K562 (cell line): Measurements from ENCODE around the gene ABCB10. TPM values are rescaled to one million over a fixed set of nuclear protein-coding genes. Genes with fewer than 3 reads are reported as not detected.
A peak's percentile ranks its signal among the peaks of the same experiment; 100 is the strongest.

Experiments
- BCOR ChIP-seq: fragments of 450-650 bp; IDR thresholded peaks from 2 replicates; pipeline ENCODE4 v1.6.1; 2016
- BRF1 ChIP-seq: IDR thresholded peaks from 3 replicates; pipeline ENCODE4 v1.6.1; 2011; ENCODE audit warnings: borderline replicate concordance, mild to moderate bottlenecking; ENCODE audit not compliant: insufficient read length; ENCODE audit errors: extremely low read depth
- CBX1 ChIP-seq: sonication (generic); IDR thresholded peaks from 2 replicates; pipeline ENCODE4 v1.6.1; 2016; ENCODE audit warnings: antibody characterized with exemption, low read depth, mild to moderate bottlenecking
- DIDO1 ChIP-seq: fragments of 450-650 bp; IDR thresholded peaks from 2 replicates; pipeline ENCODE4 v1.6.1; 2016; ENCODE audit warnings: low read depth, missing biosample characterization, missing genetic modification characterization
- E2F5 ChIP-seq: sonication (generic); formaldehyde crosslinking; IDR thresholded peaks from 2 replicates; pipeline ENCODE4 v1.8.0; 2022; ENCODE audit warnings: mild to moderate bottlenecking, missing genetic modification reagents
- LARP7 ChIP-seq: fragments of 450-650 bp; IDR thresholded peaks from 2 replicates; pipeline ENCODE4 v1.6.1; 2016
- MCM5 ChIP-seq: fragments of 450-650 bp; IDR thresholded peaks from 2 replicates; pipeline ENCODE4 v1.6.1; 2016; ENCODE audit warnings: low read depth
- MED1 ChIP-seq: sonication (generic); formaldehyde crosslinking; IDR thresholded peaks from 2 replicates; pipeline ENCODE4 v1.8.1; 2023; ENCODE audit warnings: missing genetic modification reagents, borderline replicate concordance
- MITF ChIP-seq: IDR thresholded peaks from 2 replicates; pipeline ENCODE4 v1.6.1; 2014; ENCODE audit warnings: antibody characterized with exemption
- NCOA4 ChIP-seq: fragments of 450-650 bp; IDR thresholded peaks from 2 replicates; pipeline ENCODE4 v1.6.1; 2018; ENCODE audit warnings: mild to moderate bottlenecking; ENCODE audit not compliant: partially characterized antibody
- NFRKB ChIP-seq: fragments of 450-650 bp; IDR thresholded peaks from 2 replicates; pipeline ENCODE4 v1.6.1; 2016; ENCODE audit warnings: low read depth
- NR0B1 ChIP-seq: fragments of 450-650 bp; IDR thresholded peaks from one replicate; pipeline ENCODE4 v1.6.1; 2018; ENCODE audit warnings: mild to moderate bottlenecking, moderate library complexity; ENCODE audit not compliant: partially characterized antibody
- U2AF1 ChIP-seq: fragments of 200-400 bp; formaldehyde crosslinking; optimal IDR thresholded peaks from 2 replicates; pipeline ENCODE3; 2017; ENCODE audit warnings: mild to moderate bottlenecking, low read depth, low read length, moderate library complexity
- U2AF2 ChIP-seq: fragments of 200-400 bp; formaldehyde crosslinking; optimal IDR thresholded peaks from 2 replicates; pipeline ENCODE3; 2017; ENCODE audit warnings: low read depth, mild to moderate bottlenecking, low read length
- YBX1 ChIP-seq: fragments of 450-650 bp; IDR thresholded peaks from 2 replicates; pipeline ENCODE4 v1.7.1; 2016; ENCODE audit warnings: mild to moderate bottlenecking
- ZNF212 ChIP-seq: fragments of 450-650 bp; formaldehyde crosslinking; IDR thresholded peaks from 2 replicates; pipeline ENCODE4 v1.4.0; 2020; ENCODE audit warnings: mild to moderate bottlenecking
- ZNF431 ChIP-seq: sonication (generic); formaldehyde crosslinking; IDR thresholded peaks from 2 replicates; pipeline ENCODE4 v1.8.0; 2022; ENCODE audit warnings: mild to moderate bottlenecking, missing genetic modification reagents
- ZNF778 ChIP-seq: fragments of 450-650 bp; formaldehyde crosslinking; IDR thresholded peaks from 2 replicates; pipeline ENCODE4 v1.4.0; 2020; ENCODE audit warnings: mild to moderate bottlenecking, moderate library complexity
- polyA plus RNA-seq, 8 experiments: library from polyadenylated mRNA; depleted of rRNA in 4 of 8; stranded (reverse) in 5 of 8; unstranded in 3 of 8; fragments of >200 nt; fragmentation: Nextera tagmentation in 2 of 8; fragmentation: Illumina TruSeq in 1 of 8; extraction: Ambion mirVana in 2 of 8; extraction: Trizol in 1 of 8; gene quantifications; 2 replicates each; pipeline versions ENCODE4 v1.2.1 to v1.2.3, GENCODE V29; 2011 to 2014; ENCODE audit warnings: inconsistent platforms in 1 of 8, missing spikeins in 1 of 8
- total RNA-seq, 7 experiments: library from RNA; depleted of rRNA in 6 of 7; stranded (reverse); fragments of >200 nt in 6 of 7; fragmentation: Illumina TruSeq in 2 of 7; extraction: Trizol in 2 of 7; gene quantifications; 2 replicates each; pipeline versions ENCODE4 v1.2.1 to v1.2.3, GENCODE V29; 2011 to 2021; ENCODE audit warnings: low replicate concordance in 1 of 7
- TF ChIP-seq, protein P1 (sequence below): sonication (generic); formaldehyde crosslinking; IDR thresholded peaks from 2 replicates; pipeline ENCODE4 v1.8.0; 2022; ENCODE audit warnings: mild to moderate bottlenecking, missing genetic modification reagents
- TF ChIP-seq, protein P2 (sequence below), 2 experiments: fragments of 450-650 bp; conservative IDR thresholded peaks; 2 replicates each; pipeline ENCODE4 v1.6.1; 2017; ENCODE audit warnings: mild to moderate bottlenecking in 2 of 2, moderate library complexity in 2 of 2

ABCB10 gene
- total and polyA plus RNA-seq, 9 of the 15 experiments (the other 6 are each of a cell fraction or from before 2014, with no cell fraction given) = 12.4 to 54.8 (median 36.4) TPM

GRCh38 chr1:229554886-229555621 lies 3.5 kb downstream of the ABCB10 start (continued):
- TF ChIP-seq, protein P1, sequence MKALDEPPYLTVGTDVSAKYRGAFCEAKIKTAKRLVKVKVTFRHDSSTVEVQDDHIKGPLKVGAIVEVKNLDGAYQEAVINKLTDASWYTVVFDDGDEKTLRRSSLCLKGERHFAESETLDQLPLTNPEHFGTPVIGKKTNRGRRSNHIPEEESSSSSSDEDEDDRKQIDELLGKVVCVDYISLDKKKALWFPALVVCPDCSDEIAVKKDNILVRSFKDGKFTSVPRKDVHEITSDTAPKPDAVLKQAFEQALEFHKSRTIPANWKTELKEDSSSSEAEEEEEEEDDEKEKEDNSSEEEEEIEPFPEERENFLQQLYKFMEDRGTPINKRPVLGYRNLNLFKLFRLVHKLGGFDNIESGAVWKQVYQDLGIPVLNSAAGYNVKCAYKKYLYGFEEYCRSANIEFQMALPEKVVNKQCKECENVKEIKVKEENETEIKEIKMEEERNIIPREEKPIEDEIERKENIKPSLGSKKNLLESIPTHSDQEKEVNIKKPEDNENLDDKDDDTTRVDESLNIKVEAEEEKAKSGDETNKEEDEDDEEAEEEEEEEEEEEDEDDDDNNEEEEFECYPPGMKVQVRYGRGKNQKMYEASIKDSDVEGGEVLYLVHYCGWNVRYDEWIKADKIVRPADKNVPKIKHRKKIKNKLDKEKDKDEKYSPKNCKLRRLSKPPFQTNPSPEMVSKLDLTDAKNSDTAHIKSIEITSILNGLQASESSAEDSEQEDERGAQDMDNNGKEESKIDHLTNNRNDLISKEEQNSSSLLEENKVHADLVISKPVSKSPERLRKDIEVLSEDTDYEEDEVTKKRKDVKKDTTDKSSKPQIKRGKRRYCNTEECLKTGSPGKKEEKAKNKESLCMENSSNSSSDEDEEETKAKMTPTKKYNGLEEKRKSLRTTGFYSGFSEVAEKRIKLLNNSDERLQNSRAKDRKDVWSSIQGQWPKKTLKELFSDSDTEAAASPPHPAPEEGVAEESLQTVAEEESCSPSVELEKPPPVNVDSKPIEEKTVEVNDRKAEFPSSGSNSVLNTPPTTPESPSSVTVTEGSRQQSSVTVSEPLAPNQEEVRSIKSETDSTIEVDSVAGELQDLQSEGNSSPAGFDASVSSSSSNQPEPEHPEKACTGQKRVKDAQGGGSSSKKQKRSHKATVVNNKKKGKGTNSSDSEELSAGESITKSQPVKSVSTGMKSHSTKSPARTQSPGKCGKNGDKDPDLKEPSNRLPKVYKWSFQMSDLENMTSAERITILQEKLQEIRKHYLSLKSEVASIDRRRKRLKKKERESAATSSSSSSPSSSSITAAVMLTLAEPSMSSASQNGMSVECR (CRISPR knock-in tag) = 0 out of 2 replicates have a peak, but pooled peaks have one; percentile 66
- TF ChIP-seq NFRKB = no peak
- TF ChIP-seq ZNF431 (CRISPR knock-in tag) = no peak
- no peak for TF ChIP-seq E2F5
- no peak for TF ChIP-seq ZNF212 (CRISPR knock-in tag)
- TF ChIP-seq YBX1 = peak; percentile 27; the same call in 1 of the 2 replicates
- TF ChIP-seq ZNF778 (CRISPR knock-in tag) = no peak
- no peak for TF ChIP-seq MED1 (CRISPR knock-in tag)
- peak; percentile 97 for TF ChIP-seq BCOR
- TF ChIP-seq DIDO1 (tag) = no peak
- peak; percentile 90 for TF ChIP-seq NCOA4
- no peak for TF ChIP-seq NR0B1
- TF ChIP-seq BRF1 = no peak
- TF ChIP-seq MITF = no peak; the same call in 1 of the 2 replicates
- TF ChIP-seq, protein P2, sequence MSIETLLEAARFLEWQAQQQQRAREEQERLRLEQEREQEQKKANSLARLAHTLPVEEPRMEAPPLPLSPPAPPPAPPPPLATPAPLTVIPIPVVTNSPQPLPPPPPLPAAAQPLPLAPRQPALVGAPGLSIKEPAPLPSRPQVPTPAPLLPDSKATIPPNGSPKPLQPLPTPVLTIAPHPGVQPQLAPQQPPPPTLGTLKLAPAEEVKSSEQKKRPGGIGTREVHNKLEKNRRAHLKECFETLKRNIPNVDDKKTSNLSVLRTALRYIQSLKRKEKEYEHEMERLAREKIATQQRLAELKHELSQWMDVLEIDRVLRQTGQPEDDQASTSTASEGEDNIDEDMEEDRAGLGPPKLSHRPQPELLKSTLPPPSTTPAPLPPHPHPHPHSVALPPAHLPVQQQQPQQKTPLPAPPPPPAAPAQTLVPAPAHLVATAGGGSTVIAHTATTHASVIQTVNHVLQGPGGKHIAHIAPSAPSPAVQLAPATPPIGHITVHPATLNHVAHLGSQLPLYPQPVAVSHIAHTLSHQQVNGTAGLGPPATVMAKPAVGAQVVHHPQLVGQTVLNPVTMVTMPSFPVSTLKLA (conservative IDR thresholded peaks at IDR 0.05) = peak; percentile 59 to 80
- TF ChIP-seq LARP7 = no peak
- TF ChIP-seq MCM5 = no peak
- TF ChIP-seq CBX1 = no peak
- no peak for TF ChIP-seq U2AF2
- TF ChIP-seq U2AF1 = no peak
